Stimulated activated CD4-positive, alpha-beta T cell treated with anti-CD3 and anti-CD28 coated beads, TNF-alpha, amount 100 ng/mL, for 4 hours (primary cell): Measurements from ENCODE around the gene TRIM33.
"Not testable (repeated sequence)": the region's sequence is repeated elsewhere in the genome, so short reads cannot be mapped to it uniquely, and the experiment has no call there.

Experiments
- DNase-seq, 3 experiments: peaks; one replicate each; pipeline ENCODE4 v3.0.0-alpha.2; 2020; ENCODE audit warnings: low read depth in 3 of 3

TRIM33 gene

GRCh38 chr1:114467491-114467890 is 43.5 kb downstream of the TRIM33 start:
- DNase-seq, result no peak

GRCh38 chr1:114466334-114467014 is 44.5 kb downstream of the TRIM33 start:
- DNase-seq, result no peak

- DNase-seq, result no peak
Observed at GRCh38 chr1:114462963-114463362, 48.0 kb downstream of the TRIM33 start.

GRCh38 chr1:114462341-114462740 is 48.7 kb downstream of the TRIM33 start:
- no peak for DNase-seq

- DNase-seq, result no peak
Observed at GRCh38 chr1:114458237-114458777, 52.7 kb downstream of the TRIM33 start.

- DNase-seq, result no peak
Observed at GRCh38 chr1:114457675-114458236, 53.2 kb downstream of the TRIM33 start.

- DNase-seq, result no peak
Observed at GRCh38 chr1:114456586-114456985, 54.4 kb downstream of the TRIM33 start.

GRCh38 chr1:114455102-114455785 is 55.8 kb downstream of the TRIM33 start:
- no peak for DNase-seq

GRCh38 chr1:114454539-114454938 is 56.5 kb downstream of the TRIM33 start:
- DNase-seq, result no peak

GRCh38 chr1:114453361-114453784 is 57.6 kb downstream of the TRIM33 start:
- DNase-seq, result no peak

- no peak for DNase-seq
Observed at GRCh38 chr1:114448370-114449036, 62.5 kb downstream of the TRIM33 start.

- no peak for DNase-seq
Observed at GRCh38 chr1:114446198-114446597, 64.8 kb downstream of the TRIM33 start.

- DNase-seq, result not testable (repeated sequence)
Observed at GRCh38 chr1:114443226-114443625, 67.8 kb downstream of the TRIM33 start.

GRCh38 chr1:114441332-114441731 is 69.7 kb downstream of the TRIM33 start:
- no peak for DNase-seq

GRCh38 chr1:114439369-114439768 is 71.6 kb downstream of the TRIM33 start:
- DNase-seq, result no peak

- DNase-seq, result no peak
Observed at GRCh38 chr1:114437812-114438211, 73.2 kb downstream of the TRIM33 start.

GRCh38 chr1:114436799-114437198 is 74.2 kb downstream of the TRIM33 start:
- no peak for DNase-seq

GRCh38 chr1:114435088-114435715 is 75.8 kb downstream of the TRIM33 start:
- DNase-seq, result no peak

GRCh38 chr1:114431026-114431425 is 80.0 kb downstream of the TRIM33 start:
- DNase-seq, result no peak

- no peak for DNase-seq
Observed at GRCh38 chr1:114428083-114428754, 82.8 kb downstream of the TRIM33 start.

- no peak for DNase-seq
Observed at GRCh38 chr1:114427612-114428011, 83.4 kb downstream of the TRIM33 start.
